GM19324 (cell line): ENCODE measurements around the gene LRFN3.
"Not testable (repeated sequence)": the region's sequence is repeated elsewhere in the genome, so short reads cannot be mapped to it uniquely, and the experiment has no call there.

Experiments
- ATAC-seq: cut with Tn5 transposase; IDR thresholded peaks from one replicate; pipeline ENCODE4 v1.9.1; 2021; ENCODE audit warnings: mild to moderate bottlenecking, moderate library complexity; ENCODE audit not compliant: unreplicated experiment, low FRiP score

LRFN3 gene

DNA sequence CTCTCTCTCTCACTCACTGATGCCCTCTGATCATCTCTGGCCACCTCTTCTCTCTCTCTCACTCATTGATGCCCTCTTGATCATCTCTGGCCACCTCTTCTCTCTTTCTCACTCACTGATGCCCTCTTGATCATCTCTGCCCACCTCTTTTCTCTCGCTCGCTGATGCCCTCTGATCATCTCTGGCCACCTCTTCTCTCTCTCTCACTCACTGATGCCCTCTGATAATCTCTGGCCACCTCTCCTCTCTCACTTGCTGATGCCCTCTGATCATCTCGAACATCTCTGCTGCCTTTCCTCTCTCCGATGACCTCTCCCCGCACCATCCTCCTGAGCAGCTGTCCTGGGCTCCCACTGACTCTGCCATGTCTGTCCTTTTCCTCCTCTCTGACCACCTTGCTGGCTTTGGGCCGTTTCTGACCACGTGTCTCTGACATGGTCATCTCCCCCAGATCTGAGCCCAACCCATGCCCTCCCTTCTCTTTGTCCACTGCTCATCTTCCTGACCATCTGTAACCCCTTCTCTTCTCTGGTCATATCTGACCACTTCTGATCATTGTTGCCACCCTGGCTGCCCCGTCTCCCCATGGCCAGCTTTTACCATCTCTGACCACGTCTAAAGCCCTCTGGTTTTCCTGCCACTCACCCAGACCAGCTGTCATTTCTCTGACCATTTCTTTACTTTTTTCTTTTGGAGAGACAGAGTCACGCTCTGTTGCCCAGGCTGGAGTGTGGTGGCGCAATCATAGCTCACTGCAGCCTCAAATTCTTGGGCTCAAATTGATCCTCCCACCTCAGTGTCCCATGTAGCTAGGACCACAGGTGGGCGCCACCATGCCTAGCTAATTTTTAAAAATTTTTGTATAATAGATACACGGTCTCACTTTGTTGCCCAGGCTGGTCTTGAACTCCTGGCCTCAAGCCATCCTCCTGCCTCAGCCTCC, 2.4 kb downstream of the LRFN3 start:
- ATAC-seq, result no peak

DNA sequence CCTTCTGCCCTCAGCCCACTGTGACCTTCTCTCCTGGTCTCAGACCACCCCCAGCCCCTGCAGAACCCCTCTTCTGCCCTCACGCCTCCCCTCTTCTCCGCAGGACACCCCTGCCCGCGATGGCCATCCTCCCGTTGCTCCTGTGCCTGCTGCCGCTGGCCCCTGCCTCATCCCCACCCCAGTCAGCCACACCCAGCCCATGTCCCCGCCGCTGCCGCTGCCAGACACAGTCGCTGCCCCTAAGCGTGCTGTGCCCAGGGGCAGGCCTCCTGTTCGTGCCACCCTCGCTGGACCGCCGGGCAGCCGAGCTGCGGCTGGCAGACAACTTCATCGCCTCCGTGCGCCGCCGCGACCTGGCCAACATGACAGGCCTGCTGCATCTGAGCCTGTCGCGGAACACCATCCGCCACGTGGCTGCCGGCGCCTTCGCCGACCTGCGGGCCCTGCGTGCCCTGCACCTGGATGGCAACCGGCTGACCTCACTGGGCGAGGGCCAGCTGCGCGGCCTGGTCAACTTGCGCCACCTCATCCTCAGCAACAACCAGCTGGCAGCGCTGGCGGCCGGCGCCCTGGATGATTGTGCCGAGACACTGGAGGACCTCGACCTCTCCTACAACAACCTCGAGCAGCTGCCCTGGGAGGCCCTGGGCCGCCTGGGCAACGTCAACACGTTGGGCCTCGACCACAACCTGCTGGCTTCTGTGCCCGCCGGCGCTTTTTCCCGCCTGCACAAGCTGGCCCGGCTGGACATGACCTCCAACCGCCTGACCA, 3.3 kb downstream of the LRFN3 start:
- ATAC-seq, result no peak

DNA sequence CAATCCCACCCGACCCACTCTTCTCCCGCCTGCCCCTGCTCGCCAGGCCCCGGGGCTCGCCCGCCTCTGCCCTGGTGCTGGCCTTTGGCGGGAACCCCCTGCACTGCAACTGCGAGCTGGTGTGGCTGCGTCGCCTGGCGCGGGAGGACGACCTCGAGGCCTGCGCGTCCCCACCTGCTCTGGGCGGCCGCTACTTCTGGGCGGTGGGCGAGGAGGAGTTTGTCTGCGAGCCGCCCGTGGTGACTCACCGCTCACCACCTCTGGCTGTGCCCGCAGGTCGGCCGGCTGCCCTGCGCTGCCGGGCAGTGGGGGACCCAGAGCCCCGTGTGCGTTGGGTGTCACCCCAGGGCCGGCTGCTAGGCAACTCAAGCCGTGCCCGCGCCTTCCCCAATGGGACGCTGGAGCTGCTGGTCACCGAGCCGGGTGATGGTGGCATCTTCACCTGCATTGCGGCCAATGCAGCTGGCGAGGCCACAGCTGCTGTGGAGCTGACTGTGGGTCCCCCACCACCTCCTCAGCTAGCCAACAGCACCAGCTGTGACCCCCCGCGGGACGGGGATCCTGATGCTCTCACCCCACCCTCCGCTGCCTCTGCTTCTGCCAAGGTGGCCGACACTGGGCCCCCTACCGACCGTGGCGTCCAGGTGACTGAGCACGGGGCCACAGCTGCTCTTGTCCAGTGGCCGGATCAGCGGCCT, 4.1 kb downstream of the LRFN3 start:
- ATAC-seq, result no peak

DNA sequence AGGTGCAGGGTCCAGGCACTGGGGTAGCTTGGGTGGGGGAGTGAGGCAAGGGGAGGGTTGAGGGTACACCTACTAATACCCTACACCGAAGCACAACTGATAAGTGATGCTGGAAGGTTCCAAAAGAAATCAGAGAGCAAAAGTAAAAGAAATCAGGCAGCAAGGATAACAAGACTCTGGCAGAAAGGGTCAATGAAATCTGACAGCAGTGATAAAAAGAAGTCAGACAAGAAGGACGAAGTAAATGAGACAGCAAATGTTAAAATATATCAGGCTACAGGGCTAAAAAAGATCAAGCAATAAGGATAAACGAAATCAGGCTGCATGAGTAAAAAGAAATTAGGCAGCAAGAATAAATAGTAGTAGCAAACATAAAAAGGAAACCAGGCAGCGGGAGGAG, 4.7 kb downstream of the LRFN3 start:
- no peak for ATAC-seq

DNA sequence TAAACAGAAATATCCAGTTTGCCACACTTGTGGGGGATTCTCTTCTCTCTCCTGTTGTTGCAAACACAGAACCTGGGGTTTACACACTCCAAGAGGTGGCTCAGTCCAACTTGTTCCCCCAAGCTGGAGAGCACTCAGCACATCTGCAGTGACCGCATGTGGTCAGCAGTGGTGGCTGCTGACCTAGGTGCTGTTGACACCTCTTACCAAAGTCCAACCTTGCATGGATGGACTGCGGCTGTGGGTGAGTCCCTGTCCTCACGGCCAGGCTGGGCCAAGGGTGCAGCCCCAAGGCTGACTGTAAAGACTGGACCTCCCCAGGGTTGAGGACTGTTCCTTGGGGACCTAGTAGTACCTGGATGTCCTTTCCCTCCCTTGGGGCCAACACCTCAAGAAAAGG, 6.1 kb downstream of the LRFN3 start:
- ATAC-seq, result no peak

DNA sequence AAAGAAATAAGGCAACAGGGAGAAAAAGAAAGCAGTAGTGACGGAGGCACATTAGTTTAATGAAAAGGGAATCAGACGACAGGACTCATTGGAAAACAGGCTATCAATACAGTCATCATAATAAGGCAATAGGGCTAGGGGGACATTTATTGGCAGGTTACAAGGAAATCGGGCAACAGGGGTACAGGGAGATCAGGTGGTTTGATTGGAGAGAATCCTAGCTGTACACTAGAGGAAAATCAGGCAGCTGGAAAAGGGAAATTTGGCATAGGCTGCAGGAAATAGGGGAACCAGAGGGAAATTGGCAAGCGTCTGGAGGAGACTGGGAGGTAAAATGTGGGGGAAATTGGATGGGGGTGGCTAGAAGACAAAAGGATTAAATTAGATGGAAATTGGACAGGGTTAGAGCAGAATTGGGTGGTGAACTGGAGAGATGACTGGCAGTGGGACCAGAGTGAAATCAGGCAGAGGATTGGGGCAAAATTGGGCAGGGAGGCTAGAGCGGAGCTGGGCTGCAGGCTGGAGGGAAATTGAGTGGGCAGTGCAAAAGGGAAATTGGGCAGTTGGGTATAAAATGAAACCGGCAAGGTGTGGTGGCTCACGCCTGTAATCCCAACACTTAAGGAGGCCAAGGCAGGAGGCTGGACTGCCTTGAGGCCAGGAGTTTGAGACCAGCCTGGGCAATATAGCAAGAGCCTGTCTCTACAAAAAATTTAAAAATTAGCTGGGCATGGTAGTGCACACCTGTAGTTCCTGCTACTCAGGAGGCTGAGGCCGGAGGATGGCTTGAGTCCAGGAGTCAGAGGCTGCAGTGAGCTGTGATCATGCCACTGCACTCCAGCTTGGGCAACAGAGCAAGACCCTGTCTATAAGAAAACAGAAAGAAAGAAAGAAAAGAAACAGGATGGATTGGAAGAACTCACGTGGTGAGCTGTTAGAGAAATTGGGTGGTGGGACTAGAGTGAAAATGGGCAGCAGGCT, 7.4 kb downstream of the LRFN3 start:
- ATAC-seq, result no peak

DNA sequence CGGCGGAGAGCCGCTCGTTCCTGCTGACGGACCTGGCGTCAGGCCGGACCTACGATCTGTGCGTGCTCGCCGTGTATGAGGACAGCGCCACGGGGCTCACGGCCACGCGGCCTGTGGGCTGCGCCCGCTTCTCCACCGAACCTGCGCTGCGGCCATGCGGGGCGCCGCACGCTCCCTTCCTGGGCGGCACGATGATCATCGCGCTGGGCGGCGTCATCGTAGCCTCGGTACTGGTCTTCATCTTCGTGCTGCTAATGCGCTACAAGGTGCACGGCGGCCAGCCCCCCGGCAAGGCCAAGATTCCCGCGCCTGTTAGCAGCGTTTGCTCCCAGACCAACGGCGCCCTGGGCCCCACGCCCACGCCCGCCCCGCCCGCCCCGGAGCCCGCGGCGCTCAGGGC, 8.4 kb downstream of the LRFN3 start:
- no peak for ATAC-seq

DNA sequence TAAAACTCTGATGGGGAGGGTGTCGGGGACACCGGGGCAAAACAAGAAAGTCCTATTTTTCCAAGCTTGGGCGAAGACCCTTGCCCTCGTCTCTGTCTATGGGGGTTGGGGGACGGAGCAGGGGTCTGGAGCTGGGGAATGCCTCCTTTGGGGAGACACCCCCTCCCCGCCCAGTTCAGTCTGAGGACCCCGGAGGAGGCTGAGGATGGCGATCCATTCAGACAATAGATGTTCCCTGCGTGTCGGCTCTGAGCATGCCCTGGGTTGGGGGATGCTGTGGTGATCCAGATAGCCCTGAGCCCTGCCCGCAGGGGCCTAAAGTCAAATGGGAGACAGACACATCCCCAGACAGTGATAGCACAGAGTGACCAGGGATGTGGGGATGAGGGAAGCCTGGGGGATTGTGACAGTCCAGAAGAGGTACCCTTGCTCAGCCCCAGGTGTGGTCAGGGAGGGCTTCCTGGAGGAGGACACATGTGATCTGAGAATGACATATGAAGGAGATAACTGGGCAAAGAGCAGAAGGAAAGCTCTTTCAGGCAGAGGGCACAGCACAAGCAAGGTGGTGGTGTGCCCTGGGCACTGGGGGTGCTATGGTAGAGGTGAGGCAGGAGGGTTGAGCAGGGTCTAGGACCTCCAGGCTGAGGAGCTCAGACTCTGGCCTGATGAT, 9.1 kb downstream of the LRFN3 start:
- ATAC-seq, result no peak

DNA sequence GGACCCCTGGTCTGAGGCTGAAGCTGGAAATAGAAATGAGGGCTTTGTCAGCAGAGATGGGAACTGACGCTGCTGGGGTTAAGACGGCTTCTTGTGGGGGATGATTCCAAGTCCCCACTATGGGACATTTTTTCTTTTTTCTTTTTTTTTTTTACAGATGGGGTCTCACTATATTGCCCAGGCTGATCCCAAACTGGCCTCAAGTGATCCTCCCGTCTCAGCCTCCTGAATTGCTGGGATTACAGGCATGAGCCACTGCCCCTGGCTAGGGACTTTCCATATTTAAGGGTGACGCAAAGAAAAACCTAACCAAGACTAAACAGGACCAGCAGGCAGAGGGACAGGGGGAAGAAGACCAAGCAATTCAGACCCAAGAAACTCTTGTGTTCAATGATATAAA, 10.0 kb downstream of the LRFN3 start:
- ATAC-seq, result no peak

DNA sequence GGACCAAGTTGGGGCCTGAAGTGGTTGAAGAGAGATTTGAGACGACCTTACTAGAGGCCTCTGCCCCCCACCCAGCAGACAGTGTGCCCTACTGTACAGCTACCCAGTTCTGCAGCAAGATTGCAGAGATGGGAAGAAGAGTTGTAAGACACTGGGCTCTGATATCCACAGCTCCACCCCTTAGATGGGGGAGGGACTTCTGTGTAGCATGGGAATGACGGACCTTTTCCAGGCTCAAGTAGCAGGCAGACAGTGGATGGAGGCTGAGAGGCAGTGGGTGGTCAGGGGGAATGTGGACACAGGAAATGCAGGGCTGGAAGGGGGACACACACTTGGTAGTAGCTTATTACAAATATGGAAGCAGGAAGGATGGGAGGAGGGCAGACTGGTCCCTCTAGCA, 13.0 kb downstream of the LRFN3 start:
- ATAC-seq, result no peak

DNA sequence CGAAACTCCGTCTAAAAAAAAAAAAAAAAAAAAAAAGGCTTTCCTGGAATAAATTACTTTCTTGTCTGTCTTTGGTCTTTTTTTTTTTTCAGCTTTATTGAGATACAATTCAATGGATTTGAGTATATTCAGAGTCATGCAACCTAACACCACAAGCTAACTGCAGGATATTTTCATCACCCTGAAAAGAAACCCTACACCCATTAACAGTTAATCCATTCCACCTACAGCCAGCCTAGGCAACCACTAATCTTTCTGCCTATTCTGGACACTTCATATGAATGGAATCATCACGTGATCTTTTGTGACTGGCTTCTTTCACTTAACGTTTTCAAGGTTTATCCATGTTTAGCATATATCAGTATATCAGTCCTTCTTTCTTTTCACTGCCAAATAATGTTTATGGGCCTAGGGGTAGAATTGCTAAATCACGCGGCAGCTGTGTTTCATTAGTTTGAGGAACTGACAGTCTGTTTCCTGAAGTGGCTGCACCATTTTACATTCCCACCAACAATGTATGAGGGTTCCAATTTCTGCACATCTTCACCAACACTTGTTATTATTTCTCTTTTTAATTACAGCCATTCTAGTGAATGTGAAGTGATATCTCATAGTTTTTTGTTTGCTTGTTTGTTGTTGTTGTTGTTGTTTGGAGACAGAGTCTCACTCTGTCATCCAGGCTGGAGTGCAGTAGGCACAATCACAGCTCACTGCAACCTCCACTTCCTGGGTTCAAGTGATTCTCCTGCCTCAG, 19.9 kb downstream of the LRFN3 start:
- no peak for ATAC-seq

DNA sequence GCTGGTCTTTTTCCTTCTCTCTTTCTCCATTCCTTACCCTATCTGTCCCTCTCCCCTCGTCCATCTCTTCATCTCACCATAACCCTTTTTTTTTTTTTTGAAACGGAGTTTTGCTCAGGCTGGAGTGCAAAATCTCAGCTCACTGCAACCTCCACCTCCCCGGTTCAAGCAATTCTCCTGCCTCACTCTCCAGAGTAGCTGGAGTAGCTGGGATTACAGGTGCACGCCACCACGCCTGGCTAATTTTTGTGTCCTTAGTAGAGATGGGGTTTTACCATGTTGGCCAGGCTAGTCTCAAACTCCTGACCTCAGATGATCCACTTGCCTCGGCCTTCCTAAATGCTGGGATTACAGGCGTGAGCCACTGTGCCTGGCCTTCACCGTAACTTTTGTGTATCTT, 21.2 kb downstream of the LRFN3 start:
- not testable (repeated sequence) for ATAC-seq

DNA sequence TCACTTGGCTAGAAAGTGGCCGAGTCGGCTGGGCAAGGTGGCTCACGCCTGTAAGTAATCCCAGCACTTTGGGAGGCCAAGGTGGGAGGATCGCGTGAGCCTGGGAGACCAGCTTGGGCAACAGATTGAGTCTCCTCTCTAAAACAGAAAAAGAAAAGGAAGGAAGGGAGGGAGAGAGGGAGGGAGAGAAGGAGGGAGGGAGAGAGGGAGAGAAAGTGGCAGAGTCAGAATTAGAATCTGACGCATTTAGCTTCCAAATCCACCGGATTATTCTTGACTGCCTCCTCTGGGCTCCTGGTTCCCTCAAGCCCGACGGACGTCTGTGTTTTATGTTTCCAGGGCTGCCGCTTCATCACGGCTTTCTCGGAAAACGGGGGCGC, 22.5 kb downstream of the LRFN3 start:
- ATAC-seq, result no peak

DNA sequence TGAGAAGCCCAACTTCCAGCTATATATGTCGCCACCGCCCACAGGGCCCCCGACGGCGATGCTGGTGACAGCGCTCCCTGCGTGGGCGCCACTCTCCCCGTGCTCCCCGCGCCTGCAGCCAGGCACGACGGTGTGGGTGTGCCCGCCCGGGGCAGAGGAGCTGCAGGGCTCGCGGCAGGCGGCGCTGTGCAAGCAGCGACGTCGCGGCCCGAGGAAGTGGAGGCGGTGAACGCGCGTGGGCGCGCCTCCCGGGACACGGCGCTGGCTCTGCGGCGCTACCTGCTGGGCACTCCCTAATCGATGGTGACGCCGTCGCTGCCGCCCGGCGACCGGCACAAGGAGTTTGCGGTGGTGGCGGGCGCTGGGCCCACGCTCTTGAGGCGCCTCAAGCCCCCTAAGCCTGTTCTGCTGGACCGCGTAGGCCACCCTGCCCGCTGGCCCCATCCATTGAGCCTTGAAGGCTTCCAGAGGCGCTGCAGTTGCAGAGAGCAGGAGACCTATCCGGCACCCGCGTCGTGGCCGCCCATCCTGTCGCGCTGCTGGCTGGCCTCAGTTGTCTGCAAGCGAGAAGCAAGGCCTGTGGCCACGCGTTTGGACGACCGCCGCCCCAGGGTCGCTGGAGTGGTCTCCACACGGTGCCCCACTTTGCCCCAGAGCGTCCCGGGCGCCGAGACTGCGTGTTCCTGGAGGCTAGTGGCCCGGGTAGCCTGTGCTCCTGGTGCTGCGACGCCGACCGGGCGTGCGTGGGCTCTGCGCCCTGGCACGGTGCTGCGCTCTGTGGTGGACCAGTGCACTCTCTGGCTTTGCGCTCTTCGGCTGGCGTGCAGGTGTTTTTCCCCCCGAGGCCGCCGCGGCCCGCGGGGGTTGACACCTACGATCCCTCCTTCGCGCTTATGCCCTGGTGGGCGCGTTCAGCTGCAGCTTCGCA, 23.1 kb downstream of the LRFN3 start:
- no peak for ATAC-seq

DNA sequence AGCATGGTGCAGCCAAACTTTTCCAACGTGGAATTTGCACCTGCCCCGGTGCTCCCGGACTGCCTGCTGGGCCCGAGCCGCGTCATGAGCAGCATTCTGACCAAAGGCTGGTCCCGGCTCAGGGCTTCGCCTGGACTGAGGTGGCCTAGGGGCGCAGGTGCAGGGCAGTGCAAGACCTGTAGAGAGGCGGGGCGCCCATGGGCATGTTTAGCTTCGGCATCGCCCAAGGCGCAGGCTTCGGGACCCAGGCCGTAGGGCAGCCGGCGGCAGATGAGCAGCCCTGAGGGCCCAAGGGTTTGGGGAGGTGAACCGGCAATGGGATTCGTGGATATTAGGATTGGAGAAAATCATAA, 23.8 kb downstream of the LRFN3 start:
- ATAC-seq, result no peak

DNA sequence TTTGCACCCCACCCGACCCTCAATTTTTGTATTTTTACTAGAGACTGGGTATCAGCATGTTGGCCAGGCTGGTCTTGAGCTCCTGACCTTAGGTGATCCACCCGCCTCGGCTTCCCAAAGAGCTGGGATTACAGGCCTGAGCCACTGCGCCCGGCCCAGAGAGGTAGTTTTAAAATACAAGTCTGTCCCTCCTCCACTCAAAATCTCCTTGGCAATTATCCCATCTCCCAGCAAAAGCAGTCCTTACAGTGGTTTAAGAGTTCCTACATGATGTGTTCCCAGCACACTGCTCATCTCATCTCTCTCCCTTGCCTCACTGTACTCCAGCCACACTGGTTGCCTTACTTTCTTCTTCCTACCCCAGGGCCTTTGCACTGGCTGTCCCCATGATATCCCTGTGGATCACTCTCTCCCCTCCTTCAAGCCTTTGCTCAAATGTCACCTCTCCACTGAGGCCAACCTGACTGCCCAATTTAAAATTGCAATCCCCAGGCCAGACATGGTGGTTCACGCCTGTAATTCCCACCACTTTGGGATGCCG, 24.3 kb downstream of the LRFN3 start:
- ATAC-seq, result no peak

DNA sequence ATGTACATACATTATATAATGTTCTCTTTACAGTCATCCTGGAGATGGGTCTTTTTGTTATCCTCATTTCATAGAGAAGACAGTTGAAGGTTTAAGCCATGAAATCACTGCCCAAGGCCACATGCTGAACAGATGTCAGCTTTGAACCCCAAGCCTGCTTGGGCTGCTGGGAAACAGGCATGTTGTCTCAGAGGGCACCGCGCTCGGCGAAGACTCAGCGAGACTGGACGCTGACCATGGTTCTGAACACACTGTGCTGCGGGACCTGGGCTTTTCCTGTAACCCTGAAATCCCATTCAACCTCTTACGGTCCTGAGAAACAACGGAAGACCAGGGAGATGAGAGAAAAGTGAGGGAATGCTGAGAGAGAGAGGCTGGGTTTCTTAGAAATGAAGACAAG, 27.3 kb downstream of the LRFN3 start:
- no peak for ATAC-seq

DNA sequence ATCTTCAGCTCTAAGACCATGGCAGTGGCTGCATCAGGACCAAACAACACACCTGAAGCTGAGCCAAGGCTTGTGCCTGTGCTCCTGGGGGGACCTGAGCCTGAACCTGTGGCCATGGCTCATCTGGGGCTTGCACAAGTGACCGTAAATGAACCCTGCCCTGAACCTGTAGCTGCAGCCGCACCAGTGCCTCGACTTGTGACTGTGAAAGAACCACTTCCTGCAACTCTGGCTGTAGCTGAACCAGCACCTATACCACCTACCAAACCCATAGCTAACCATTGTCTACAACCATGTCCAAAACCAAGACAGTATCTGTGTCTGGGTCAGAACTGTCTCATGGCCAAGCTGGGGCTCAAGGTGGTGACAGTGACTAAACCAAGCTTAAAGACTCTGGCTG, 30.6 kb downstream of the LRFN3 start:
- ATAC-seq, result no peak
